Kidney (tissue), 14 donors: ENCODE results near the gene ZNF738. TPM values are rescaled to one million over a fixed set of nuclear protein-coding genes. Genes with fewer than 3 reads are reported as not detected.

Experiments used
- DNase-seq, 5 donors: peaks; one replicate each; pipeline ENCODE4 v3.0.0-alpha.2; 2013 to 2020
- FAIRE-seq: peaks from 2 replicates; lab custom pipeline; 2012; peaks lifted over from hg19 to GRCh38; lab: Jason Lieb, UNC
- H3K27ac ChIP-seq, 2 donors: one replicate each; pipeline ENCODE4 v1.7.0; 2013; ENCODE audit warnings: low read depth in 2 of 2, low read length in 2 of 2, inconsistent platforms in 1 of 2
- H3K27me3 ChIP-seq: one replicate; pipeline ENCODE4 v1.7.1; 2013; ENCODE audit warnings: low read length, inconsistent platforms; ENCODE audit not compliant: control insufficient read depth, insufficient read depth
- H3K36me3 ChIP-seq, 3 donors: one replicate each; pipeline versions ENCODE4 v1.7.0 to v1.7.1; 2013; ENCODE audit warnings: low read length in 3 of 3, control low read depth in 1 of 3, inconsistent platforms in 1 of 3; ENCODE audit not compliant: insufficient read depth in 3 of 3, control insufficient read depth in 2 of 3
- H3K4me1 ChIP-seq, 3 donors: one replicate each; pipeline versions ENCODE4 v1.7.0 to v1.7.1; 2013; ENCODE audit warnings: low read length in 3 of 3, inconsistent platforms in 1 of 3, low read depth in 1 of 3; ENCODE audit not compliant: control insufficient read depth in 2 of 3, insufficient read depth in 2 of 3
- H3K4me3 ChIP-seq, 3 donors: one replicate each; pipeline versions ENCODE4 v1.7.0 to v1.8.1; 2013; ENCODE audit warnings: low read length in 3 of 3, control low read depth in 1 of 3, inconsistent platforms in 1 of 3
- H3K9ac ChIP-seq, 3 donors: one replicate each; pipeline versions ENCODE4 v1.7.0 to v1.7.1; 2013; ENCODE audit warnings: low read length in 3 of 3, control low read depth in 1 of 3, inconsistent platforms in 1 of 3
- H3K9me3 ChIP-seq, 3 donors: one replicate each; pipeline versions ENCODE4 v1.7.0 to v1.7.1; 2013; ENCODE audit warnings: low read length in 3 of 3, control low read depth in 1 of 3, inconsistent platforms in 1 of 3; ENCODE audit not compliant: control insufficient read depth in 2 of 3, insufficient read depth in 1 of 3
- intact Hi-C: fragments of 100-400 bp; cut with DNase I; formaldehyde crosslinking; loops from one replicate; pipeline ENCODE4 v1.11.1; 2022
- polyA plus RNA-seq: library from polyadenylated mRNA; stranded (reverse); fragments of 350-450 nt; fragmentation: Illumina TruSeq; extraction: RNeasy Lipid Tissue Mini Kit (QIAGEN cat#74804); gene quantifications from one replicate; pipeline ENCODE4 v1.2.3, GENCODE V29; 2014; ENCODE audit warnings: low read depth, low replicate concordance; ENCODE audit not compliant: insufficient read depth
- total RNA-seq: library from RNA; stranded (reverse); fragmentation: NEBNext Ultra II Directional; extraction: Animal tissue kit (Norgen Biotek cat#: 25700); gene quantifications from one replicate; pipeline ENCODE4 v1.2.1, GENCODE V29; 2021
- TF ChIP-seq, protein P1 (sequence below): IDR thresholded peaks from 3 replicates; pipeline ENCODE4 v1.5.1; 2012; ENCODE audit warnings: mild to moderate bottlenecking, moderate library complexity, borderline replicate concordance; ENCODE audit not compliant: insufficient read depth; ENCODE audit errors: extremely low read depth
- donor health status: control.
- donor health status: control.
- donor health status: control.
- donor health status: control.
- donor health status: control.
- donor health status: DM: yes; HTN: yes; CAD: no.
- donor health status: Normal renal cell carcinoma (clear cell type).

ZNF738 gene
- total and polyA plus RNA-seq, 2 donors from 2014 or later, result 3.1 to 8.4 TPM

DNA sequence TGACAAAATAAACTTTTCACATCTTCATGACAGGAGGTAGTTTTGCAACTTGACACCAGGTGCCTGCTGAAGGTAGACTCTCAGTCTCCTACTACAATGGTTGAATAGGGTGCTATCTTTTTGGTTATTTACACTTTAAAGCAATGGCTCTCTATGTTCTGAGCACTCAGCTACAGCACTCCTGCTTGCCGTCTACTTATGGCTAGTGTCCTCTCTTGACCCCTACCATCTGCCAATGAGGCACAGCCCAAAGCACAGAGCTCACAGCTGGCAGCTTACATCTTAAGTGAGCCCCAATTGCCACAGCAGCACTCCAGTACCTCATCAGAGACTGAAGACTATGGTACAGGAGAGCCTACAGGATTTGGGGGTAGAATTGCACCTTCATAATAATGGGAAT, 41.0 kb upstream of the ZNF738 start:
- Histone ChIP-seq H3K9me3 (no peaks in the 10 kb centered on the region), H3K9ac (no peak overlapping the region), H3K27me3 (no peaks in the 10 kb centered on the region), H3K4me1 (peaks cover 0 to 2% (median 0%) of the 10 kb centered on the region in 3 donors), H3K4me3 (no peak overlapping the region), H3K36me3 (no peaks in the 10 kb centered on the region), H3K27ac (no peak overlapping the region)
- intact Hi-C loops, result no loop called here
- TF ChIP-seq, protein P1, sequence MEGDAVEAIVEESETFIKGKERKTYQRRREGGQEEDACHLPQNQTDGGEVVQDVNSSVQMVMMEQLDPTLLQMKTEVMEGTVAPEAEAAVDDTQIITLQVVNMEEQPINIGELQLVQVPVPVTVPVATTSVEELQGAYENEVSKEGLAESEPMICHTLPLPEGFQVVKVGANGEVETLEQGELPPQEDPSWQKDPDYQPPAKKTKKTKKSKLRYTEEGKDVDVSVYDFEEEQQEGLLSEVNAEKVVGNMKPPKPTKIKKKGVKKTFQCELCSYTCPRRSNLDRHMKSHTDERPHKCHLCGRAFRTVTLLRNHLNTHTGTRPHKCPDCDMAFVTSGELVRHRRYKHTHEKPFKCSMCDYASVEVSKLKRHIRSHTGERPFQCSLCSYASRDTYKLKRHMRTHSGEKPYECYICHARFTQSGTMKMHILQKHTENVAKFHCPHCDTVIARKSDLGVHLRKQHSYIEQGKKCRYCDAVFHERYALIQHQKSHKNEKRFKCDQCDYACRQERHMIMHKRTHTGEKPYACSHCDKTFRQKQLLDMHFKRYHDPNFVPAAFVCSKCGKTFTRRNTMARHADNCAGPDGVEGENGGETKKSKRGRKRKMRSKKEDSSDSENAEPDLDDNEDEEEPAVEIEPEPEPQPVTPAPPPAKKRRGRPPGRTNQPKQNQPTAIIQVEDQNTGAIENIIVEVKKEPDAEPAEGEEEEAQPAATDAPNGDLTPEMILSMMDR, result no peak
- no peak for FAIRE-seq
- no peak for DNase-seq

DNA sequence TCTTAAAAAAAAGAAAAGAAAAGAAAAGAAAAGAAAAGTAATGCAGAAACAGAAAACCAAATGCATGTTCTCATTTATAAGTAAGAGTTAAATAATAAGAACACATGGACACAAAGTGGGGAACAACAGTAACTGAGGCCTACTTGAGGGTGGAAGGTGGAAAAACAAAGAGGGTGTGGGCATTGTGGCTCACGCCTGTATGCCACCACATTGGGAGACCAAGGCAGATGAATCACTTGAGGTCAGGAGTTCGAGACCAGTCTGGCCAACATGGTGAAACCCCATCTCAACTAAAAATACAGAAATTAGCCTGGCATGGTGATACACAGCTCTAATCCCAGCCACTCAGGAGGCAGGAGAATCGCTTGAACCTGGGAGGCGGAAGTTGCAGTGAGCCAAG, 37.7 kb upstream of the ZNF738 start:
- no peak overlapping the region for H3K4me3 ChIP-seq
- no peak overlapping the region for H3K27ac ChIP-seq
- no peak overlapping the region for H3K9ac ChIP-seq
- peaks cover 0 to 3% (median 0%) of the 10 kb centered on the region in 3 donors for H3K36me3 ChIP-seq
- H3K4me1 ChIP-seq, result peaks cover 0 to 2% (median 0%) of the 10 kb centered on the region in 3 donors
- H3K27me3 ChIP-seq, result no peaks in the 10 kb centered on the region
- TF ChIP-seq, protein P1, result no peak
- DNase-seq, result no peak
- intact Hi-C loops, result no loop called here
- no peak for FAIRE-seq
- no peaks in the 10 kb centered on the region for H3K9me3 ChIP-seq

DNA sequence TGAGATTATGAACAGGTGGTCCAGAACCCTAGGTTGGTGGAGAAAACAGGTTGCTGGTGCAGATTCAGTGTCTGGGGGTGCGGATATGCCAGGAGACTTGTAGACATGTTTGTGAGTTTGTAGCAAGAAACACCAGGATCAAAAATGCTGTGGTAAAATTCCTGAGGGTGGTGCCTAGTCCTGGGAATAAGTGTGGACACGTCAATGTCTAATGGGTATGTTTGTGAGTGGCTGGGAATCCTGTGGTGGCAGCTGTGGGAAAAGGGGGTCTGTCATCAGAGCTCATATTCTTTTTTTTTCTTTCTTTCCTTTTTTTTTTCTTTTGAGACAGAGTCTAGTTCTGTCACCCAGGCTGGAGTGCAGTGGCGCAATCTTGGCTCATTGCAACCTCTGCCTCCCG, 36.8 kb upstream of the ZNF738 start:
- Histone ChIP-seq H3K9me3 (no peaks in the 10 kb centered on the region), H3K36me3 (peaks cover 0 to 6% (median 0%) of the 10 kb centered on the region in 3 donors), H3K4me3 (no peak overlapping the region), H3K9ac (no peak overlapping the region), H3K4me1 (peaks cover 0 to 2% (median 0%) of the 10 kb centered on the region in 3 donors), H3K27me3 (no peaks in the 10 kb centered on the region), H3K27ac (no peak overlapping the region)
- intact Hi-C loops, result no loop called here
- FAIRE-seq (no peak), DNase-seq (no peak)
- TF ChIP-seq, protein P1, result no peak

DNA sequence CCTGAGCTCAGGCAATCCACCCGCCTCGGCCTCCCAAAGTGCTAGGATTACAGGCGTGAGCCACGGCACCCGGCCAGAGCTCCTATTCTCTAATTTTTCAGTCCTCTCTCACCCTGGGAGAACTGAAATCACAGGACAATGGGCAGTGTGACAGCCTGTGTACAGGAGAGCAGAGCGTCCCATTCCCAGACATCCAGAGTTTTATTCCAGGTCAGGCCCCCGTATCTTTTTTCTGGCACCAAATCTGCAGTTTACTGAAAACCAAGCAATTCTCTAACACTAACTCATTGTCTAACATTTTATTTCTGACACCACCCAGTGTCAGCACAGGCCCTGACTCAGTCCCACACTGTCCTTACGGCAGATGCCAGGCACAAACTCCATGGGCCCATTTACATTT, 36.3 kb upstream of the ZNF738 start:
- H3K36me3 ChIP-seq, result peaks cover 0 to 6% (median 0%) of the 10 kb centered on the region in 3 donors
- no peaks in the 10 kb centered on the region for H3K9me3 ChIP-seq
- H3K4me1 ChIP-seq, result peaks cover 0 to 2% (median 0%) of the 10 kb centered on the region in 3 donors
- DNase-seq (no peak), FAIRE-seq (no peak)
- intact Hi-C loops, result no loop called here
- H3K9ac ChIP-seq, result no peak overlapping the region
- no peak overlapping the region for H3K4me3 ChIP-seq
- TF ChIP-seq, protein P1, result no peak
- H3K27ac ChIP-seq, result no peak overlapping the region
- no peaks in the 10 kb centered on the region for H3K27me3 ChIP-seq
